Measurements from ENCODE around the gene TRIM27. TPM values are rescaled to one million over a fixed set of nuclear protein-coding genes. Genes with fewer than 3 reads are reported as not detected.
"Not testable (repeated sequence)": the region's sequence is repeated elsewhere in the genome, so short reads cannot be mapped to it uniquely, and the experiment has no call there.

The TRIM27 gene
- 10 to 100 TPM; 64.2 to 94.0 (median 72.8) TPM for polyA plus RNA-seq (ENCODE audit: insufficient read length in 4 of 4)

GRCh38 chr6:28923318-28924102 is at the start of gene TRIM27:
Gene TRIM27 (minus strand): TSS chr6:28923985. CDS start chr6:28923632, 353 bp downstream.
- DNase-seq (ENCODE audit: low read depth in 4 of 4, low spot score in 3 of 4): peak; percentile 73 to 85 (median 82)

GRCh38 chr6:28970056-28970455 is 46.3 kb upstream of the TRIM27 start:
- DNase-seq (ENCODE audit: low read depth in 4 of 4, low spot score in 3 of 4): not testable (repeated sequence)

- DNase-seq (ENCODE audit: low read depth in 4 of 4, low spot score in 3 of 4): no peak
These were observed 45.3 kb upstream of the TRIM27 start for GRCh38 chr6:28969129-28969528.

- no peak for DNase-seq (ENCODE audit: low read depth in 4 of 4, low spot score in 3 of 4)
These were observed 44.7 kb upstream of the TRIM27 start for GRCh38 chr6:28968476-28968875.

GRCh38 chr6:28965706-28966105 is 41.9 kb upstream of the TRIM27 start:
- no peak for DNase-seq (ENCODE audit: low read depth in 4 of 4, low spot score in 3 of 4)

- no peak for DNase-seq (ENCODE audit: low read depth in 4 of 4, low spot score in 3 of 4)
These were observed 37.2 kb upstream of the TRIM27 start for GRCh38 chr6:28960846-28961500.

GRCh38 chr6:28958561-28959243 is 34.9 kb upstream of the TRIM27 start:
- DNase-seq (ENCODE audit: low read depth in 4 of 4, low spot score in 3 of 4): not testable (repeated sequence)

- not testable (repeated sequence) for DNase-seq (ENCODE audit: low read depth in 4 of 4, low spot score in 3 of 4)
These were observed 34.1 kb upstream of the TRIM27 start for GRCh38 chr6:28957795-28958314.

- no peak for DNase-seq (ENCODE audit: low read depth in 4 of 4, low spot score in 3 of 4)
These were observed 32.5 kb upstream of the TRIM27 start for GRCh38 chr6:28956331-28956730.

- DNase-seq (ENCODE audit: low read depth in 4 of 4, low spot score in 3 of 4): peak in 1 of 4 donors; percentile 7
These were observed 29.9 kb upstream of the TRIM27 start for GRCh38 chr6:28953585-28954258.

GRCh38 chr6:28953039-28953584 is 29.3 kb upstream of the TRIM27 start:
- peak in 1 of 4 donors; percentile 19 for DNase-seq (ENCODE audit: low read depth in 4 of 4, low spot score in 3 of 4)

- not testable (repeated sequence) for DNase-seq (ENCODE audit: low read depth in 4 of 4, low spot score in 3 of 4)
These were observed 25.9 kb upstream of the TRIM27 start for GRCh38 chr6:28949656-28950195.

- no peak for DNase-seq (ENCODE audit: low read depth in 4 of 4, low spot score in 3 of 4)
These were observed 25.1 kb upstream of the TRIM27 start for GRCh38 chr6:28948782-28949486.

- no peak for DNase-seq (ENCODE audit: low read depth in 4 of 4, low spot score in 3 of 4)
These were observed 24.1 kb upstream of the TRIM27 start for GRCh38 chr6:28947831-28948270.

- DNase-seq (ENCODE audit: low read depth in 4 of 4, low spot score in 3 of 4): no peak
These were observed 23.4 kb upstream of the TRIM27 start for GRCh38 chr6:28947067-28947765.

GRCh38 chr6:28945349-28945748 is 21.6 kb upstream of the TRIM27 start:
- no peak for DNase-seq (ENCODE audit: low read depth in 4 of 4, low spot score in 3 of 4)

GRCh38 chr6:28944412-28944865 is 20.7 kb upstream of the TRIM27 start:
- DNase-seq (ENCODE audit: low read depth in 4 of 4, low spot score in 3 of 4): peak in 2 of 4 donors; percentile 72

Data from left renal pelvis (tissue), 4 donors.